HCT116 (cell line): ENCODE data around the gene ABTB1. TPM values are rescaled to one million over a fixed set of nuclear protein-coding genes. Genes with fewer than 3 reads are reported as not detected.

Source experiments
- ATAC-seq: fragments of 200-7000 bp; cut with Tn5 transposase; 2 replicates; pipeline ENCODE4 v1.9.1; 2020; ENCODE audit warnings: mild to moderate bottlenecking, moderate library complexity
- BruUV-seq: library from RNA; stranded (reverse); fragments of 400-500 nt; replicated peaks from 2 replicates; lab custom pipeline; 2021; lab: Mats Ljungman, UMichigan
- CTCF ChIA-PET: fragments of 300-600 bp; sonication (Branson Sonifier 250); formaldehyde crosslinking; loops from one replicate; lab custom pipeline; 2021; ENCODE audit warnings: antibody characterized with exemption; lab: Charles Lee
- POLR2A ChIA-PET: fragments of 300-600, 350-600 bp; sonication (Branson Sonifier 250); formaldehyde crosslinking; loops from one replicate; lab custom pipeline; 2021; ENCODE audit warnings: antibody characterized with exemption; lab: Charles Lee
- RAD21 ChIA-PET, 2 experiments: fragments of 300-600 bp; sonication (Branson Sonifier 250); formaldehyde crosslinking; loops; one replicate each; lab custom pipeline; 2023; ENCODE audit warnings: low total read pairs in 2 of 2; ENCODE audit not compliant: uncharacterized antibody in 2 of 2, unreplicated experiment in 2 of 2, low non-redundant PET in 1 of 2; lab: Charles Lee
- DNase-seq: peaks from one replicate; pipeline ENCODE4 v3.0.0-alpha.2; 2010; ENCODE audit warnings: low read depth, low spot score
- H2AFZ ChIP-seq: fragments of 200-600 bp; shearing (Covaris generic), sonication (generic); 2 replicates; pipeline ENCODE4 v1.6.1; 2017; ENCODE audit warnings: low read depth, mixed run types, mixed read lengths, antibody characterized with exemption, low read length; ENCODE audit not compliant: poor library complexity, severe bottlenecking
- H3K27ac ChIP-seq: 2 replicates; pipeline ENCODE4 v1.5.1; 2012; ENCODE audit warnings: low read depth, low read length
- H3K27me3 ChIP-seq: fragments of 200-600 bp; sonication (generic); 2 replicates; pipeline ENCODE4 v1.6.1; 2016; ENCODE audit warnings: mixed run types, low read length, mixed read lengths; ENCODE audit not compliant: insufficient read depth
- H3K36me3 ChIP-seq, 2 experiments: fragments of 200-500 bp in 1 of 2; fragments of 200-600 bp in 1 of 2; sonication (Bioruptor generic) in 1 of 2; sonication (generic) in 1 of 2; 2 replicates each; pipeline versions ENCODE4 v1.5.1 to v1.6.1; 2014 to 2016; ENCODE audit warnings: low read length in 2 of 2, inconsistent platforms in 1 of 2, mixed read lengths in 1 of 2, mixed run types in 1 of 2; ENCODE audit not compliant: insufficient read depth in 2 of 2, control insufficient read depth in 1 of 2
- H3K4me1 ChIP-seq, 2 experiments: fragments of 200-600 bp in 1 of 2; sonication (generic) in 1 of 2; 2 replicates each; pipeline versions ENCODE4 v1.5.1 to v1.6.1; 2012 to 2017; ENCODE audit warnings: low read length in 2 of 2, inconsistent platforms in 1 of 2, mild to moderate bottlenecking in 1 of 2, mixed read lengths in 1 of 2, mixed run types in 1 of 2, moderate library complexity in 1 of 2; ENCODE audit not compliant: insufficient read depth in 2 of 2, control insufficient read depth in 1 of 2
- H3K4me2 ChIP-seq: fragments of 200-600 bp; sonication (generic); 2 replicates; pipeline ENCODE4 v1.6.1; 2017; ENCODE audit warnings: mixed run types, low read length, mixed read lengths
- H3K4me3 ChIP-seq, 2 experiments: fragments of 200-600 bp in 1 of 2; sonication (generic) in 1 of 2; replicated peaks in 1 of 2; 2 replicates each; pipeline ENCODE4 v1.5.1; 2011 to 2016; ENCODE audit warnings: low read length in 2 of 2, control low read depth in 1 of 2, low read depth in 1 of 2, mild to moderate bottlenecking in 1 of 2, mixed read lengths in 1 of 2, mixed run types in 1 of 2
- H3K79me2 ChIP-seq: fragments of 200-600 bp; sonication (generic); 2 replicates; pipeline ENCODE4 v1.6.1; 2017; ENCODE audit warnings: mild to moderate bottlenecking, mixed run types, low read length, moderate library complexity, mixed read lengths; ENCODE audit not compliant: insufficient read depth
- H3K9ac ChIP-seq: fragments of 200-600 bp; sonication (generic); 2 replicates; pipeline ENCODE4 v1.6.1; 2016; ENCODE audit warnings: low read length, mixed read lengths
- H3K9me2 ChIP-seq: fragments of 200-600 bp; sonication (generic), shearing (Covaris generic); 2 replicates; pipeline ENCODE4 v1.6.1; 2017; ENCODE audit warnings: mixed run types, mild to moderate bottlenecking, moderate library complexity; ENCODE audit not compliant: insufficient read depth
- H3K9me3 ChIP-seq, 2 experiments: fragments of 200-500 bp in 1 of 2; fragments of 200-600 bp in 1 of 2; sonication (Bioruptor generic) in 1 of 2; sonication (generic) in 1 of 2; 2 replicates each; pipeline ENCODE4 v1.6.1; 2014 to 2017; ENCODE audit warnings: low read length in 2 of 2, mixed read lengths in 2 of 2, inconsistent platforms in 1 of 2, low read depth in 1 of 2, mild to moderate bottlenecking in 1 of 2, mixed run types in 1 of 2, moderate library complexity in 1 of 2; ENCODE audit not compliant: control insufficient read depth in 1 of 2, insufficient read depth in 1 of 2
- H4K20me1 ChIP-seq: fragments of 200-600 bp; sonication (generic), shearing (Covaris generic); 2 replicates; pipeline ENCODE4 v1.6.1; 2017; ENCODE audit warnings: mixed run types, mild to moderate bottlenecking, moderate library complexity; ENCODE audit not compliant: insufficient read depth
- CBX3 ChIP-seq: IDR thresholded peaks from 2 replicates; pipeline ENCODE4 v1.6.1; 2012; ENCODE audit warnings: low read depth
- CEBPB ChIP-seq: IDR thresholded peaks from 2 replicates; pipeline ENCODE4 v1.6.1; 2012; ENCODE audit warnings: low read depth
- EGR1 ChIP-seq: IDR thresholded peaks from 2 replicates; pipeline ENCODE4 v1.6.1; 2012; ENCODE audit warnings: low read depth
- ELF1 ChIP-seq: IDR thresholded peaks from 2 replicates; pipeline ENCODE4 v1.6.1; 2012; ENCODE audit warnings: low read depth, borderline replicate concordance
- EZH2 ChIP-seq: fragments of 200-600 bp; sonication (generic); IDR thresholded peaks from 2 replicates; pipeline ENCODE4 v1.6.1; 2017; ENCODE audit warnings: antibody characterized with exemption, mixed run types
- JUND ChIP-seq: IDR thresholded peaks from 2 replicates; pipeline ENCODE4 v1.6.1; 2012
- POLR2AphosphoS5 ChIP-seq: IDR thresholded peaks from 2 replicates; pipeline ENCODE4 v1.6.1; 2011; ENCODE audit warnings: mild to moderate bottlenecking, low read depth, low read length, moderate library complexity
- RAD21 ChIP-seq: IDR thresholded peaks from 2 replicates; pipeline ENCODE4 v1.6.1; 2012; ENCODE audit warnings: low read depth, mild to moderate bottlenecking
- SIN3A ChIP-seq: IDR thresholded peaks from 2 replicates; pipeline ENCODE4 v1.6.1; 2012; ENCODE audit warnings: low read depth
- SP1 ChIP-seq: IDR thresholded peaks from 2 replicates; pipeline ENCODE4 v1.6.1; 2012; ENCODE audit warnings: low read depth
- SRF ChIP-seq: IDR thresholded peaks from 2 replicates; pipeline ENCODE4 v1.6.1; 2012; ENCODE audit warnings: low read depth
- TCF7L2 ChIP-seq: IDR thresholded peaks from 2 replicates; pipeline ENCODE4 v1.7.0; 2011; ENCODE audit warnings: borderline replicate concordance, inconsistent platforms; ENCODE audit not compliant: insufficient read depth, insufficient read length; ENCODE audit errors: extremely low read depth
- YY1 ChIP-seq: IDR thresholded peaks from 2 replicates; pipeline ENCODE4 v1.6.1; 2011; ENCODE audit warnings: low read length, low read depth, moderate library complexity, mild to moderate bottlenecking; ENCODE audit not compliant: insufficient replicate concordance; ENCODE audit errors: extremely low read depth
- ZFX ChIP-seq: fragments of 450-650 bp; IDR thresholded peaks from 2 replicates; pipeline ENCODE4 v1.6.1; 2017
- intact Hi-C: fragments of 100-400 bp; cut with micrococcal nuclease; formaldehyde crosslinking; loops from 2 replicates; pipeline ENCODE4 v1.10.0; 2022
- total RNA-seq: library from RNA; stranded (reverse); gene quantifications from one replicate; pipeline ENCODE4 v1.2.1, GENCODE V29; 2021; ENCODE audit not compliant: unreplicated experiment
- TF ChIP-seq, protein P1 (sequence below): IDR thresholded peaks from 2 replicates; pipeline ENCODE4 v1.6.1; 2012
- TF ChIP-seq, protein P2 (sequence below): IDR thresholded peaks from 2 replicates; pipeline ENCODE4 v1.6.1; 2012; ENCODE audit warnings: low read depth

ABTB1 gene
- total RNA-seq, 1 experiment from 2014 or later: 19.4 TPM

DNA sequence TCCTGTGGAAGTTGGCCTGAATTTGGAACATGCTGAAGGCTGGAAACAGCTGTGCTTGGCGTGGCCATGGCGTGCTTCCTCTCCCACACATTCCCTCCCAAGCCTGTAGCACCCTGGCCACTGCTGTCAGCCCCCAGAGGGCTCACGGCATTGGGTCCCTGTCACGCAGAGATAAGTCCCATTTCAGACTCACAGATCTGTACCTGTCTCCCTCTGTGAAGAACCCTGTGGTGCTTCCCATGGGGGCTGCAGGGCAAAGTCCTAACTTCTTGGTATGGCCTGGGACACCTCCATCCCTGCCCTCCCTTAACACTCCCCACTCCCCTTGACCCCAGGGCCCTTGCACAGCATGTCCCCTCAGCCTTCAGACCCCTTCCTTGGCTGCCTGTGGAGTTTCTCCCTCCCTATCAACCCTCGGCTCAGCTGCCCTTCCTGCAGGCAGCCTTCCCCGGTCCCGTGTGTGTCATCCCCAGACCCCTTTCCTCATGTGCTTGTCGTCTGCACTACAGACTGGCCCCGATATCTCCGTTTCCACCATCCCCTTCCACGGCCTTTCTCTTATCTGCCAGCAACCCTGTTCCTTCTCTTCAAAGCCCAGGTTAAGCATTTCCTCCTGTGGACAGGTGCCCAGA, 28.6 kb downstream of the ABTB1 start:
- Histone ChIP-seq H4K20me1 (no peaks in the 10 kb centered on the region), H3K4me3 (no peak overlapping the region), H3K79me2 (no peaks in the 10 kb centered on the region), H3K27ac (no peak overlapping the region), H3K4me2 (no peak overlapping the region), H3K9ac (no peak overlapping the region), H3K9me3 (0 out of 4 replicates have a peak, but pooled peaks cover 0 to 5% of the 10 kb centered on the region in 2 experiments), H3K9me2 (no peaks in the 10 kb centered on the region), H3K27me3 (no peaks in the 10 kb centered on the region), H3K4me1 (peaks cover 0 to 25% of the 10 kb centered on the region in 2 experiments; a peak in 2 of 4 replicates), H2AFZ (no peak overlapping the region), H3K36me3 (no peaks in the 10 kb centered on the region)
- BruUV-seq: no TSS peak
- DNase-seq: no peak
- intact Hi-C loops: no loop called here
- ChIA-PET CTCF (no interaction called here), POLR2A (no interaction called here), RAD21 (no interaction called here)
- no peak for ATAC-seq
- TF ChIP-seq CBX3 (no peak), EZH2 (no peak), CEBPB (no peak), TCF7L2 (no peak)

DNA sequence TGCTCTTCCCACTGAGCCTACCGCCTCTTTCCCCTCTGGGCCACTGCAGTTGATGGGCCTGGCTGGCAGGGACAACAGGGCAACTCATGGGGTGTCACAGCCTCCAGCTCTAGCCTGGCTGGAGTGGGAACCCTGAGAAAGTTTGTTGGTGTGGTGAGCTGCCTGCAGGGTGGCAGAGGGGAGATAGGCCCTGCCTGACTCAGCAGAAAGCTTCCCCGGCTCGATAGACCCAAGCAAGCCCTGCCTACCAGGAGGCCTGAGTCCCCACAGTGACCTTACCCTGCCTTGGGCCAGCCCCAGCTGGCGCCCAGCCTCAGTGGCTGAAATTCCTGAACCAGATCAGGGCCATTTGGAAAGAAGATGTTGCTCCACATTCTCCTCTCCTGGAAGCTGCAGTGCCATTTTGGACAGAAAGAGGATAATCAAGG, 29.4 kb downstream of the ABTB1 start:
- Histone ChIP-seq H3K9me3 (0 out of 4 replicates have a peak, but pooled peaks cover 0 to 5% of the 10 kb centered on the region in 2 experiments), H4K20me1 (no peaks in the 10 kb centered on the region), H3K4me2 (no peak overlapping the region), H3K9me2 (no peaks in the 10 kb centered on the region), H3K36me3 (no peaks in the 10 kb centered on the region), H3K4me1 (peaks cover 0 to 18% of the 10 kb centered on the region in 2 experiments; a peak in 2 of 4 replicates), H3K79me2 (no peaks in the 10 kb centered on the region), H2AFZ (no peak overlapping the region), H3K27ac (no peak overlapping the region), H3K9ac (no peak overlapping the region), H3K4me3 (no peak overlapping the region), H3K27me3 (no peaks in the 10 kb centered on the region)
- ChIA-PET RAD21 (no interaction called here), POLR2A (no interaction called here), CTCF (no interaction called here)
- no TSS peak for BruUV-seq
- ATAC-seq (no peak), DNase-seq (no peak)
- intact Hi-C loops: no loop called here
- TF ChIP-seq EZH2 (no peak), SIN3A (no peak), TCF7L2 (no peak), ZFX (no peak), SP1 (no peak), POLR2AphosphoS5 (no peak), ELF1 (no peak), SRF (no peak), EGR1 (no peak), RAD21 (no peak), JUND (no peak), YY1 (no peak)
- TF ChIP-seq, protein P1, sequence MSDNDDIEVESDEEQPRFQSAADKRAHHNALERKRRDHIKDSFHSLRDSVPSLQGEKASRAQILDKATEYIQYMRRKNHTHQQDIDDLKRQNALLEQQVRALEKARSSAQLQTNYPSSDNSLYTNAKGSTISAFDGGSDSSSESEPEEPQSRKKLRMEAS: no peak
- TF ChIP-seq, protein P2, sequence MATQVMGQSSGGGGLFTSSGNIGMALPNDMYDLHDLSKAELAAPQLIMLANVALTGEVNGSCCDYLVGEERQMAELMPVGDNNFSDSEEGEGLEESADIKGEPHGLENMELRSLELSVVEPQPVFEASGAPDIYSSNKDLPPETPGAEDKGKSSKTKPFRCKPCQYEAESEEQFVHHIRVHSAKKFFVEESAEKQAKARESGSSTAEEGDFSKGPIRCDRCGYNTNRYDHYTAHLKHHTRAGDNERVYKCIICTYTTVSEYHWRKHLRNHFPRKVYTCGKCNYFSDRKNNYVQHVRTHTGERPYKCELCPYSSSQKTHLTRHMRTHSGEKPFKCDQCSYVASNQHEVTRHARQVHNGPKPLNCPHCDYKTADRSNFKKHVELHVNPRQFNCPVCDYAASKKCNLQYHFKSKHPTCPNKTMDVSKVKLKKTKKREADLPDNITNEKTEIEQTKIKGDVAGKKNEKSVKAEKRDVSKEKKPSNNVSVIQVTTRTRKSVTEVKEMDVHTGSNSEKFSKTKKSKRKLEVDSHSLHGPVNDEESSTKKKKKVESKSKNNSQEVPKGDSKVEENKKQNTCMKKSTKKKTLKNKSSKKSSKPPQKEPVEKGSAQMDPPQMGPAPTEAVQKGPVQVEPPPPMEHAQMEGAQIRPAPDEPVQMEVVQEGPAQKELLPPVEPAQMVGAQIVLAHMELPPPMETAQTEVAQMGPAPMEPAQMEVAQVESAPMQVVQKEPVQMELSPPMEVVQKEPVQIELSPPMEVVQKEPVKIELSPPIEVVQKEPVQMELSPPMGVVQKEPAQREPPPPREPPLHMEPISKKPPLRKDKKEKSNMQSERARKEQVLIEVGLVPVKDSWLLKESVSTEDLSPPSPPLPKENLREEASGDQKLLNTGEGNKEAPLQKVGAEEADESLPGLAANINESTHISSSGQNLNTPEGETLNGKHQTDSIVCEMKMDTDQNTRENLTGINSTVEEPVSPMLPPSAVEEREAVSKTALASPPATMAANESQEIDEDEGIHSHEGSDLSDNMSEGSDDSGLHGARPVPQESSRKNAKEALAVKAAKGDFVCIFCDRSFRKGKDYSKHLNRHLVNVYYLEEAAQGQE: no peak
